Esophagus muscularis mucosa (tissue), 4 donors: Measurements from ENCODE around the gene HTR3C. TPM values are rescaled to one million over a fixed set of nuclear protein-coding genes. Genes with fewer than 3 reads are reported as not detected.

Source experiments
- DNase-seq: peaks from one replicate; pipeline ENCODE4 v3.0.0-alpha.2; 2017; ENCODE audit errors: extremely low spot score
- H3K27ac ChIP-seq, 4 donors: fragments of 200-600 bp; sonication (generic); replicated peaks in 1 of 4; 1 replicate in 3 of 4; 2 replicates in 1 of 4; pipeline ENCODE4 v1.5.1; 2016 to 2019; ENCODE audit warnings: mild to moderate bottlenecking in 1 of 4
- H3K27me3 ChIP-seq, 4 donors: fragments of 200-600 bp; sonication (generic); one replicate each; pipeline versions ENCODE4 v1.5.1 to v1.6.0; 2016 to 2019
- H3K36me3 ChIP-seq, 4 donors: fragments of 200-600 bp; sonication (generic); one replicate each; pipeline ENCODE4 v1.5.1; 2016 to 2019
- H3K4me1 ChIP-seq, 4 donors: fragments of 200-600 bp; sonication (generic); one replicate each; pipeline ENCODE4 v1.5.1; 2016 to 2019
- H3K4me3 ChIP-seq, 4 donors: fragments of 200-600 bp; sonication (generic); 1 replicate in 2 of 4; 2 replicates in 2 of 4; pipeline ENCODE4 v1.5.1; 2016 to 2019; ENCODE audit warnings: mild to moderate bottlenecking in 4 of 4, moderate library complexity in 1 of 4
- H3K9me3 ChIP-seq, 4 donors: fragments of 200-600 bp; sonication (generic); 1 replicate in 3 of 4; 2 replicates in 1 of 4; pipeline ENCODE4 v1.5.1; 2016 to 2019
- EP300 ChIP-seq: sonication (generic); formaldehyde crosslinking; IDR thresholded peaks from one replicate; pipeline ENCODE4 v1.6.1; 2017; ENCODE audit warnings: antibody characterized with exemption
- POLR2A ChIP-seq: fragments of 450-650 bp; IDR thresholded peaks from one replicate; pipeline ENCODE4 v1.6.1; 2017; ENCODE audit warnings: antibody characterized with exemption, moderate library complexity, mild to moderate bottlenecking, low read depth
- POLR2AphosphoS5 ChIP-seq, 2 donors: sonication (generic); formaldehyde crosslinking; IDR thresholded peaks; one replicate each; pipeline ENCODE4 v1.6.1; 2017; ENCODE audit warnings: antibody characterized with exemption in 2 of 2
- WGBS: methylation state at CpG from one replicate; pipeline ENCODE4 v1.1.5; 2018; 5-methylcytosine and 5-hydroxymethylcytosine counted together
- intact Hi-C: fragments of 100-400 bp; cut with DNase I; formaldehyde crosslinking; loops from one replicate; pipeline ENCODE4 v1.15.1; 2023
- total RNA-seq, 4 donors: library from RNA; depleted of rRNA; stranded (reverse); fragments of >200 nt; gene quantifications; one replicate each; pipeline versions ENCODE4 v1.1.0 to v1.2.1, GENCODE V29; 2016
- TF ChIP-seq, protein P1 (sequence below), 3 experiments: fragments of 200-600 bp in 2 of 3; fragments of 450-650 bp in 1 of 3; sonication (generic) in 2 of 3; IDR thresholded peaks; one replicate each; pipeline ENCODE4 v1.5.1; 2017 to 2019; ENCODE audit warnings: antibody characterized with exemption in 3 of 3, mild to moderate bottlenecking in 2 of 3, moderate library complexity in 1 of 3

Gene HTR3C
- total RNA-seq, 4 donors from 2014 or later = not detected

DNA sequence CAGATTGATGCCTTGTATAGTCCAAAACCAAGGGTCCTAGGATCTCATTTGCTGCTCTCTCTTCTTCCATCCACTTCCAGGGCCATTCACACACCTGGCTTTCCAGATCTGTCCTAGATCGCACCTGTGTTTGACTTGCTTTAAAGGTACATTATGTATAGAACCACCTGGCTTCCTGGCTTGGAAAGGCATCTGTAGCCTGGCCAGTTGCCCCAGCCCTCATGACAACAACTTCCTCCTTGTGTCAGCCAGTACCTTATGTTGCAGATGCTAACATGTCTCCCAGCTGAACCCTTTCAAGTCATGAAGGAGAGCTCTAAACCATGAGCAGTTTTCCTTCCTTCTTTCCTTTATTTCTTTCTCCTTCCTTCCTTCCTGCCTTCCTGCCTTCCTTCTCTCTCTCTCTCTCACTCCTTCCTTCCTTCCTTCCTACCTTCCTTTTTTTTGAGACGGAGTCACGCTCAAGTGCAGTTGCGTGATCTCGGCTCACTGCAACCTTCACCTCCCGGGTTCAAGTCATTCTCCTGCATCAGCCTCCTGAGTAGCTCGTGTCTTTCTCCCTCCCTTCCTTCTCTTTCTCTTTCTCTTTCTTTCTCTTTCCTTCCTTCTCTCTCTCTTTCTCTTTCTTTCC, 2.5 kb upstream of the HTR3C start:
- 84% methylated on average over 7 of the region's 7 CpGs for WGBS
- Histone ChIP-seq H3K9me3 (no peaks in the 10 kb centered on the region), H3K4me1 (no peaks in the 10 kb centered on the region), H3K27me3 (no peaks in the 10 kb centered on the region), H3K4me3 (no peak overlapping the region), H3K36me3 (no peaks in the 10 kb centered on the region), H3K27ac (no peak overlapping the region)
- TF ChIP-seq, protein P1, sequence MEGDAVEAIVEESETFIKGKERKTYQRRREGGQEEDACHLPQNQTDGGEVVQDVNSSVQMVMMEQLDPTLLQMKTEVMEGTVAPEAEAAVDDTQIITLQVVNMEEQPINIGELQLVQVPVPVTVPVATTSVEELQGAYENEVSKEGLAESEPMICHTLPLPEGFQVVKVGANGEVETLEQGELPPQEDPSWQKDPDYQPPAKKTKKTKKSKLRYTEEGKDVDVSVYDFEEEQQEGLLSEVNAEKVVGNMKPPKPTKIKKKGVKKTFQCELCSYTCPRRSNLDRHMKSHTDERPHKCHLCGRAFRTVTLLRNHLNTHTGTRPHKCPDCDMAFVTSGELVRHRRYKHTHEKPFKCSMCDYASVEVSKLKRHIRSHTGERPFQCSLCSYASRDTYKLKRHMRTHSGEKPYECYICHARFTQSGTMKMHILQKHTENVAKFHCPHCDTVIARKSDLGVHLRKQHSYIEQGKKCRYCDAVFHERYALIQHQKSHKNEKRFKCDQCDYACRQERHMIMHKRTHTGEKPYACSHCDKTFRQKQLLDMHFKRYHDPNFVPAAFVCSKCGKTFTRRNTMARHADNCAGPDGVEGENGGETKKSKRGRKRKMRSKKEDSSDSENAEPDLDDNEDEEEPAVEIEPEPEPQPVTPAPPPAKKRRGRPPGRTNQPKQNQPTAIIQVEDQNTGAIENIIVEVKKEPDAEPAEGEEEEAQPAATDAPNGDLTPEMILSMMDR (IDR thresholded peaks at IDR 0.05) = no peak
- TF ChIP-seq POLR2AphosphoS5 (IDR thresholded peaks at IDR 0.05) = no peak
- TF ChIP-seq EP300 = no peak
- no peak for TF ChIP-seq POLR2A
- intact Hi-C loops = no loop called here
- no peak for DNase-seq

DNA sequence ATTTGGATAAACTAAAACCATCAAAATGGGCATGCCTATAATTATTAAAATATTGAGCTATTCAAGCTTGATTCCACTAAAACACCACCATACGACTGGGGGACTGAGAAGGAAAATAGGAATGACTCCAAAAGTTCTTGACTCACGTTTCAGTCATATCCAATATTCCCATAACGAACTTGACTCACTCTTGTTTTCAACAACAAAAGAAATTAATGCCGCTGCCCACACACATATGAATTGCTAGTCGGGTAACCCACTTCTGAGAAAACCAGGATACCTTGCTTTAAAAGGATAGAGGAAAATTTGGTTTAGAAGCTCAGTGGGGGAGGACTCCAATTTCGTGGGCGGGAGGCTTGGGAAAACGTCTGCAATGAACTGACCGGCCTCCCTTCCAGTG, 5.2 kb downstream of the HTR3C start:
- H3K27ac ChIP-seq = no peak overlapping the region
- no peaks in the 10 kb centered on the region for H3K4me1 ChIP-seq
- H3K27me3 ChIP-seq = no peaks in the 10 kb centered on the region
- DNase-seq = no peak
- intact Hi-C loops = no loop called here
- TF ChIP-seq POLR2A (no peak), EP300 (no peak), POLR2AphosphoS5 (IDR thresholded peaks at IDR 0.05) (no peak)
- TF ChIP-seq, protein P1 (IDR thresholded peaks at IDR 0.05) = no peak
- H3K9me3 ChIP-seq = no peaks in the 10 kb centered on the region
- no peak overlapping the region for H3K4me3 ChIP-seq
- WGBS = 62% methylated on average over 9 of the region's 9 CpGs
- no peaks in the 10 kb centered on the region for H3K36me3 ChIP-seq

DNA sequence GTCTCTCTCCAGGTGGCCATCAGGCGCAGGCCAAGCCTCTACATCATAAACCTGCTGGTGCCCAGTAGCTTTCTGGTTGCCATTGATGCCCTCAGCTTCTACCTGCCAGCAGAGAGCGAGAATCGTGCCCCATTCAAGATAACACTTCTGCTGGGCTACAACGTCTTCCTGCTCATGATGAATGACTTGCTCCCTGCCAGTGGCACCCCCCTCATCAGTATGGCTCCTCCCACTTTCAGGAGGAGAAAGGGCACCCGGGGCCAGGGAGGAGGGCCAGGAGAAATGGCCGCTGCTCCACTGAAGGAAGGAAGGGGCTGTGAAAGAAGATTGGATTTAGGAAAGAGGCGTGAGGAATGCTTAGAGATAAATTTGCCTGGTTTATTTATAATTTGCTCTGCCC, 6.6 kb downstream of the HTR3C start:
- H3K27me3 ChIP-seq = no peaks in the 10 kb centered on the region
- H3K36me3 ChIP-seq = no peaks in the 10 kb centered on the region
- TF ChIP-seq, protein P1 (IDR thresholded peaks at IDR 0.05) = no peak
- TF ChIP-seq EP300 (no peak), POLR2AphosphoS5 (IDR thresholded peaks at IDR 0.05) (no peak), POLR2A (no peak)
- no peak overlapping the region for H3K4me3 ChIP-seq
- H3K9me3 ChIP-seq = no peaks in the 10 kb centered on the region
- H3K4me1 ChIP-seq = no peaks in the 10 kb centered on the region
- H3K27ac ChIP-seq = no peak overlapping the region
- no peak for DNase-seq
- intact Hi-C loops = no loop called here
- WGBS = 56% methylated on average over 4 of the region's 7 CpGs

DNA sequence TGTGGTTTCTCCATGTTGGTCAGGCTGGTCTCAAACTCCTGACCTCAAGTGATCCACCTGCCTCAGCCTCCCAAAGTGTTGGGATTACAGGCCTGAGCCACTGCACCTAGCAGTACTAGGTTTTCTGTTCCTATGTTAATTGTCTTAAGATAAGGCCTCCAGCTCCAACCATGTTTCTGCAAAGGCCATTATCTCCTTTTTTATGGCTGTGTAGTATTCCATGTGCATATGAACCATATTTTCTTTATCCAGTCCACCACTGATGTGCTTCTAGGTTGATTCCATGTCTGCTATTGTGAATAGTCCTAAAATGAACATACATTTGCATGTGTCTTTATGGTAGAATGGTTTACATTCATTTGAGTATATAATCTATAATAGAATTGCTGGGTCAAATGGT, 9.8 kb downstream of the HTR3C start:
- intact Hi-C loops = no loop called here
- TF ChIP-seq POLR2A (no peak), EP300 (no peak), POLR2AphosphoS5 (IDR thresholded peaks at IDR 0.05) (no peak)
- TF ChIP-seq, protein P1 (IDR thresholded peaks at IDR 0.05) = no peak
- H3K36me3 ChIP-seq = no peaks in the 10 kb centered on the region

DNA sequence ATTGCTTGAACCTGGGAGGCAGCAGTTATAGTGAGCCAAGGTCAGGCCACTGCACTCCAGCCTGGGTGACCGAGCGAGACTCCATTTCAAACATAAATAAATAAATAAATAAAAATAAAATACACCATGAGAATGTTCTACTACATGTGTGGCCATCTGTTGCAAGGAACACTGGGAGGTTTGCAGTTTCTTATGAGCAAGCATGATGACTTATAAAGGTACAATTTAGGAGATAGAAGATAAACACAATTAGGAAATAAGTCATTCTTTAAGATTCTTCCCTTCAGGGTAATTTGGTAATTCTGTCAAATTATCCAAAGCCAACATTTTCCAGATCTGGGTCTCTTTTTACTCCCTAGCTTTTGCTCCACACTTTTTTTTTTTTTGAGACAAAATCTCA, 13.4 kb downstream of the HTR3C start:
- 74% methylated on average over 2 of the region's 2 CpGs for WGBS
- no peaks in the 10 kb centered on the region for H3K27me3 ChIP-seq
- DNase-seq = no peak
- TF ChIP-seq POLR2AphosphoS5 (IDR thresholded peaks at IDR 0.05) (no peak), EP300 (no peak), POLR2A (no peak)
- TF ChIP-seq, protein P1 (IDR thresholded peaks at IDR 0.05) = no peak
- H3K4me1 ChIP-seq = no peaks in the 10 kb centered on the region
- no peak overlapping the region for H3K4me3 ChIP-seq
- H3K9me3 ChIP-seq = no peaks in the 10 kb centered on the region
- H3K36me3 ChIP-seq = no peaks in the 10 kb centered on the region
- intact Hi-C loops = no loop called here
- no peak overlapping the region for H3K27ac ChIP-seq

More for the DNA sequence above, 9.8 kb downstream of the HTR3C start:
- no peaks in the 10 kb centered on the region for H3K27me3 ChIP-seq
- H3K9me3 ChIP-seq = no peaks in the 10 kb centered on the region
- no peaks in the 10 kb centered on the region for H3K4me1 ChIP-seq
- no peak for DNase-seq
- H3K4me3 ChIP-seq = no peak overlapping the region
- H3K27ac ChIP-seq = no peak overlapping the region
